Astrocyte (in vitro differentiated cells and primary cell): ENCODE measurements around the gene SLC10A4. TPM values are rescaled to one million over a fixed set of nuclear protein-coding genes. Genes with fewer than 3 reads are reported as not detected.

ENCODE experiments used
- DNase-seq: peaks from one replicate; pipeline ENCODE4 v3.0.0-alpha.2; 2010; ENCODE audit warnings: low read depth
- FAIRE-seq: peaks from 2 replicates; lab custom pipeline; 2011; peaks lifted over from hg19 to GRCh38; lab: Jason Lieb, UNC
- H2AFZ ChIP-seq: 2 replicates; pipeline ENCODE4 v1.6.0; 2012; ENCODE audit warnings: low read depth, low read length, inconsistent platforms
- H3K27ac ChIP-seq: 2 replicates; pipeline ENCODE4 v1.5.1; 2011; ENCODE audit warnings: low read depth, low read length, inconsistent platforms
- H3K27me3 ChIP-seq: 2 replicates; pipeline ENCODE4 v1.6.0; 2011; ENCODE audit warnings: low read length, inconsistent platforms; ENCODE audit not compliant: insufficient read depth
- H3K36me3 ChIP-seq: 2 replicates; pipeline ENCODE4 v1.5.1; 2011; ENCODE audit warnings: low read length, inconsistent platforms; ENCODE audit not compliant: insufficient read depth
- H3K4me1 ChIP-seq: 2 replicates; pipeline ENCODE4 v1.5.1; 2011; ENCODE audit warnings: low read length, inconsistent platforms; ENCODE audit not compliant: insufficient read depth
- H3K4me2 ChIP-seq: 2 replicates; pipeline ENCODE4 v1.6.0; 2012; ENCODE audit warnings: low read length, inconsistent platforms
- H3K4me3 ChIP-seq: 2 replicates; pipeline ENCODE4 v1.5.1; 2011; ENCODE audit warnings: low read depth, mild to moderate bottlenecking, low read length, inconsistent platforms; ENCODE audit not compliant: insufficient read depth
- H3K79me2 ChIP-seq: 2 replicates; pipeline ENCODE4 v1.6.0; 2012; ENCODE audit warnings: mild to moderate bottlenecking, low read length, inconsistent platforms; ENCODE audit not compliant: insufficient read depth
- H3K9ac ChIP-seq: 2 replicates; pipeline ENCODE4 v1.6.0; 2012; ENCODE audit warnings: mild to moderate bottlenecking, low read length, inconsistent platforms
- H3K9me3 ChIP-seq: 2 replicates; pipeline ENCODE4 v1.5.1; 2012; ENCODE audit warnings: low read depth, mild to moderate bottlenecking, low read length, inconsistent platforms; ENCODE audit not compliant: insufficient read depth
- H4K20me1 ChIP-seq: 2 replicates; pipeline ENCODE4 v1.6.0; 2012; ENCODE audit warnings: low read length, inconsistent platforms; ENCODE audit not compliant: insufficient read depth
- H3K27ac Mint-ChIP-seq: one replicate; pipeline ENCODE4 v1.8.0; 2021; ENCODE audit warnings: mild to moderate bottlenecking, mixed read lengths; ENCODE audit not compliant: unreplicated experiment
- H3K27me3 Mint-ChIP-seq: one replicate; pipeline ENCODE4 v1.8.0; 2021; ENCODE audit warnings: low read depth, mixed read lengths; ENCODE audit not compliant: unreplicated experiment
- H3K36me3 Mint-ChIP-seq: one replicate; pipeline ENCODE4 v1.8.0; 2021; ENCODE audit warnings: low read depth, mixed read lengths; ENCODE audit not compliant: unreplicated experiment
- H3K4me1 Mint-ChIP-seq: one replicate; pipeline ENCODE4 v1.8.0; 2021; ENCODE audit warnings: low read depth, mixed read lengths; ENCODE audit not compliant: unreplicated experiment
- H3K4me3 Mint-ChIP-seq: one replicate; pipeline ENCODE4 v1.8.0; 2021; ENCODE audit warnings: mild to moderate bottlenecking, moderate library complexity, mixed read lengths; ENCODE audit not compliant: unreplicated experiment
- H3K9me3 Mint-ChIP-seq: one replicate; pipeline ENCODE4 v1.8.0; 2021; ENCODE audit warnings: mild to moderate bottlenecking, mixed read lengths; ENCODE audit not compliant: unreplicated experiment
- EZH2 ChIP-seq: IDR thresholded peaks from 2 replicates; pipeline ENCODE4 v1.6.1; 2012; ENCODE audit warnings: mild to moderate bottlenecking, low read length, inconsistent platforms; ENCODE audit not compliant: insufficient read depth
- total RNA-seq: library from RNA; stranded (reverse); gene quantifications from 2 replicates; pipeline ENCODE4 v1.2.1, GENCODE V29; 2021
- TF ChIP-seq, protein P1 (sequence below): IDR thresholded peaks from 2 replicates; pipeline ENCODE4 v1.5.1; 2011; ENCODE audit warnings: low read depth, mild to moderate bottlenecking, inconsistent platforms, low read length, moderate library complexity; ENCODE audit not compliant: insufficient read depth

SLC10A4 gene
- total RNA-seq, 1 donor from 2014 or later = 0.16 TPM

DNA sequence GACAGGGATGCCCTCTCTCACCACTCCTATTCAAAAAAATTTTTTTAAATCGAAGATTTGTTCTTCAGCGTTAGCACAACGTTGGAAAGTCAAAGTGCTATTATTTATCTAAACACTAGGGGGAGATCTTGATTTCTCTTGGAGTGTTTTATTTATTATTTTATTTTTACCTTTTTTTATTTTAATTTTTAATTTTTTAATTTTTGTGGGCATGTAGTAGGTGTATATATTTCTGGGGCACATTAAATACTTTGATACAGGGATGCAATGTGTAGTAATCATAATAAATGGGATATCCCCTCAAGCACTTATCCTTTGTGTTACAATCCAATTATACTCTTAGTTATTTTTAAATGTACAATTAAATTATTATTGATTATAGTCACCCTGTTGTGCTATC, 37.4 kb upstream of the SLC10A4 start:
- H4K20me1 ChIP-seq = no peaks in the 10 kb centered on the region
- Mint-ChIP-seq H3K4me3 (no peak overlapping the region), H3K27me3 (no peaks in the 10 kb centered on the region), H3K36me3 (no peaks in the 10 kb centered on the region), H3K27ac (no peak overlapping the region), H3K4me1 (no peaks in the 10 kb centered on the region), H3K9me3 (no peaks in the 10 kb centered on the region)
- H2AFZ ChIP-seq = no peak overlapping the region
- FAIRE-seq (no peak), DNase-seq (no peak)
- H3K36me3 ChIP-seq = no peaks in the 10 kb centered on the region
- H3K4me1 ChIP-seq = no peaks in the 10 kb centered on the region
- H3K27ac ChIP-seq = no peak overlapping the region
- H3K4me2 ChIP-seq = no peak overlapping the region
- no peaks in the 10 kb centered on the region for H3K27me3 ChIP-seq
- TF ChIP-seq, protein P1, sequence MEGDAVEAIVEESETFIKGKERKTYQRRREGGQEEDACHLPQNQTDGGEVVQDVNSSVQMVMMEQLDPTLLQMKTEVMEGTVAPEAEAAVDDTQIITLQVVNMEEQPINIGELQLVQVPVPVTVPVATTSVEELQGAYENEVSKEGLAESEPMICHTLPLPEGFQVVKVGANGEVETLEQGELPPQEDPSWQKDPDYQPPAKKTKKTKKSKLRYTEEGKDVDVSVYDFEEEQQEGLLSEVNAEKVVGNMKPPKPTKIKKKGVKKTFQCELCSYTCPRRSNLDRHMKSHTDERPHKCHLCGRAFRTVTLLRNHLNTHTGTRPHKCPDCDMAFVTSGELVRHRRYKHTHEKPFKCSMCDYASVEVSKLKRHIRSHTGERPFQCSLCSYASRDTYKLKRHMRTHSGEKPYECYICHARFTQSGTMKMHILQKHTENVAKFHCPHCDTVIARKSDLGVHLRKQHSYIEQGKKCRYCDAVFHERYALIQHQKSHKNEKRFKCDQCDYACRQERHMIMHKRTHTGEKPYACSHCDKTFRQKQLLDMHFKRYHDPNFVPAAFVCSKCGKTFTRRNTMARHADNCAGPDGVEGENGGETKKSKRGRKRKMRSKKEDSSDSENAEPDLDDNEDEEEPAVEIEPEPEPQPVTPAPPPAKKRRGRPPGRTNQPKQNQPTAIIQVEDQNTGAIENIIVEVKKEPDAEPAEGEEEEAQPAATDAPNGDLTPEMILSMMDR = peak; percentile 34
- no peak for TF ChIP-seq EZH2
- H3K4me3 ChIP-seq = no peak overlapping the region
- no peak overlapping the region for H3K9ac ChIP-seq
- H3K9me3 ChIP-seq = no peaks in the 10 kb centered on the region
- H3K79me2 ChIP-seq = no peaks in the 10 kb centered on the region

DNA sequence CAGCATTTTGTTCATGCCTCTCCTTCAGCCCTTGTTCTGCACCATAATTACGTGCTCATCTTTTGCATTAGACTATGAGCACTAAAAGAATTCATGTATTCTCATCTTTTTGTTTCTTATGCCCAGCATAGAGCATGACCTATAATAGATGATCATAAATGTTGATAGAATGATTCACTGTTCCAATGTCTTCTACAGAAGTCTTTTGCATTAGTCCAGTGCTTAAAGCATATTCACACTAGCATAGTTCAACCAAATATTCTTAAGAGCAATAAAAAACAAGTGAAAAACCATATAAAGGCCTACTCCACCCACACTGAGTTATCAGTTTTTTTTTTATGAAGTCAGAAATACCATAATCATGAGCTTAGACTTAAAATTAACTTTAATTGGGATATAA, 36.5 kb upstream of the SLC10A4 start:
- no peak for DNase-seq
- no peaks in the 10 kb centered on the region for H3K27me3 ChIP-seq
- no peaks in the 10 kb centered on the region for H3K4me1 ChIP-seq
- H3K27ac ChIP-seq = no peak overlapping the region
- H4K20me1 ChIP-seq = no peaks in the 10 kb centered on the region
- no peaks in the 10 kb centered on the region for H3K79me2 ChIP-seq
- H3K9me3 Mint-ChIP-seq = no peaks in the 10 kb centered on the region
- no peak overlapping the region for H3K9ac ChIP-seq
- no peaks in the 10 kb centered on the region for H3K27me3 Mint-ChIP-seq
- no peaks in the 10 kb centered on the region for H3K36me3 ChIP-seq
- H3K4me1 Mint-ChIP-seq = no peaks in the 10 kb centered on the region
- H3K36me3 Mint-ChIP-seq = no peaks in the 10 kb centered on the region
- H3K27ac Mint-ChIP-seq = no peak overlapping the region
- TF ChIP-seq EZH2 = no peak
- TF ChIP-seq, protein P1 = no peak
- H2AFZ ChIP-seq = no peak overlapping the region
- no peak overlapping the region for H3K4me2 ChIP-seq
- no peak overlapping the region for H3K4me3 ChIP-seq
- FAIRE-seq = no peak
- H3K9me3 ChIP-seq = no peaks in the 10 kb centered on the region
- H3K4me3 Mint-ChIP-seq = no peak overlapping the region

DNA sequence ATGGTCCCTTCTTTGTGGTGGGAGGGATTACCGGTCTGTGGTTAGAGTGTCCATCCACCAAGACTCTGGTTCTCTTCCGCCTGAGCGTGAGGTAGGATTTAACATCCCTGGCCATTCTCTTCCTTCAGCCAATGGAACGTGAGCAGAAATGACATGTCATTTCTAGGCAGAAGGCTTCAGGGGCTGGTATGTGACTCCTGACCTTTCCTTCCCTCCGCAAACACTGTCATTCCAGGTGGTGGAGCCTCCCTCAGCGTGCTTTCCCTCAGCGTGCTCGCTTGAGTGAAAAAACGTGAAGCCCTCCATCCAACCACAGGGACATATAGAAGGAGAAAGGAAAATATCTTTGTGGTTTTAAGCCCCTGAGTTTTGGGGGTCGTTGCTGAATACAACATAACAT, 34.0 kb upstream of the SLC10A4 start:
- TF ChIP-seq EZH2 = no peak
- TF ChIP-seq, protein P1 = no peak
- no peaks in the 10 kb centered on the region for H3K9me3 Mint-ChIP-seq
- Histone ChIP-seq H3K36me3 (no peaks in the 10 kb centered on the region), H3K4me2 (no peak overlapping the region), H3K79me2 (no peaks in the 10 kb centered on the region), H3K9me3 (no peaks in the 10 kb centered on the region), H3K4me1 (no peaks in the 10 kb centered on the region), H4K20me1 (no peaks in the 10 kb centered on the region), H3K4me3 (no peak overlapping the region), H2AFZ (no peak overlapping the region), H3K9ac (no peak overlapping the region), H3K27ac (no peak overlapping the region), H3K27me3 (no peaks in the 10 kb centered on the region)
- no peaks in the 10 kb centered on the region for H3K36me3 Mint-ChIP-seq
- no peaks in the 10 kb centered on the region for H3K27me3 Mint-ChIP-seq
- H3K4me3 Mint-ChIP-seq = no peak overlapping the region
- DNase-seq (no peak), FAIRE-seq (no peak)
- H3K4me1 Mint-ChIP-seq = no peaks in the 10 kb centered on the region
- H3K27ac Mint-ChIP-seq = no peak overlapping the region
